ENCODE data around the gene RNF17. TPM values are rescaled to one million over a fixed set of nuclear protein-coding genes. Genes with fewer than 3 reads are reported as not detected.

The RNF17 gene
- total RNA-seq, 1 donor from 2014 or later, result not detected

GRCh38 chr13:24864579-24864978 is 100.6 kb downstream of the RNF17 start:
- H3K27ac Mint-ChIP-seq (ENCODE audit: unreplicated experiment), result no peak overlapping the region
- TF ChIP-seq, protein P1, sequence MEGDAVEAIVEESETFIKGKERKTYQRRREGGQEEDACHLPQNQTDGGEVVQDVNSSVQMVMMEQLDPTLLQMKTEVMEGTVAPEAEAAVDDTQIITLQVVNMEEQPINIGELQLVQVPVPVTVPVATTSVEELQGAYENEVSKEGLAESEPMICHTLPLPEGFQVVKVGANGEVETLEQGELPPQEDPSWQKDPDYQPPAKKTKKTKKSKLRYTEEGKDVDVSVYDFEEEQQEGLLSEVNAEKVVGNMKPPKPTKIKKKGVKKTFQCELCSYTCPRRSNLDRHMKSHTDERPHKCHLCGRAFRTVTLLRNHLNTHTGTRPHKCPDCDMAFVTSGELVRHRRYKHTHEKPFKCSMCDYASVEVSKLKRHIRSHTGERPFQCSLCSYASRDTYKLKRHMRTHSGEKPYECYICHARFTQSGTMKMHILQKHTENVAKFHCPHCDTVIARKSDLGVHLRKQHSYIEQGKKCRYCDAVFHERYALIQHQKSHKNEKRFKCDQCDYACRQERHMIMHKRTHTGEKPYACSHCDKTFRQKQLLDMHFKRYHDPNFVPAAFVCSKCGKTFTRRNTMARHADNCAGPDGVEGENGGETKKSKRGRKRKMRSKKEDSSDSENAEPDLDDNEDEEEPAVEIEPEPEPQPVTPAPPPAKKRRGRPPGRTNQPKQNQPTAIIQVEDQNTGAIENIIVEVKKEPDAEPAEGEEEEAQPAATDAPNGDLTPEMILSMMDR (IDR thresholded peaks at IDR 0.05; ENCODE audit: unreplicated experiment), result no peak
- H3K36me3 Mint-ChIP-seq (ENCODE audit: low read depth, unreplicated experiment), result no peaks in the 10 kb centered on the region
- no peaks in the 10 kb centered on the region for H3K27me3 Mint-ChIP-seq (ENCODE audit: unreplicated experiment)
- H3K4me1 Mint-ChIP-seq (ENCODE audit: unreplicated experiment), result peaks cover 9% of the 10 kb centered on the region
- no peak overlapping the region for H3K4me3 Mint-ChIP-seq (ENCODE audit: unreplicated experiment)
- no peaks in the 10 kb centered on the region for H3K9me3 Mint-ChIP-seq (ENCODE audit: unreplicated experiment)
- no peak for DNase-seq (ENCODE audit: low spot score)

- no peak for DNase-seq (ENCODE audit: low spot score)
- TF ChIP-seq, protein P1 (IDR thresholded peaks at IDR 0.05; ENCODE audit: unreplicated experiment), result no peak
- no peaks in the 10 kb centered on the region for H3K9me3 Mint-ChIP-seq (ENCODE audit: unreplicated experiment)
- H3K27me3 Mint-ChIP-seq (ENCODE audit: unreplicated experiment), result no peaks in the 10 kb centered on the region
- no peak overlapping the region for H3K27ac Mint-ChIP-seq (ENCODE audit: unreplicated experiment)
- no peaks in the 10 kb centered on the region for H3K36me3 Mint-ChIP-seq (ENCODE audit: low read depth, unreplicated experiment)
- H3K4me3 Mint-ChIP-seq (ENCODE audit: unreplicated experiment), result no peak overlapping the region
- H3K4me1 Mint-ChIP-seq (ENCODE audit: unreplicated experiment), result peaks cover 9% of the 10 kb centered on the region
These were observed 101.4 kb downstream of the RNF17 start for GRCh38 chr13:24865163-24865953.

GRCh38 chr13:24866488-24866887 is 102.5 kb downstream of the RNF17 start:
- Mint-ChIP-seq H3K36me3 (ENCODE audit: low read depth, unreplicated experiment) (no peaks in the 10 kb centered on the region), H3K27ac (ENCODE audit: unreplicated experiment) (no peak overlapping the region), H3K4me3 (ENCODE audit: unreplicated experiment) (no peak overlapping the region), H3K9me3 (ENCODE audit: unreplicated experiment) (no peaks in the 10 kb centered on the region), H3K27me3 (ENCODE audit: unreplicated experiment) (no peaks in the 10 kb centered on the region), H3K4me1 (ENCODE audit: unreplicated experiment) (peaks cover 9% of the 10 kb centered on the region)
- no peak for DNase-seq (ENCODE audit: low spot score)
- TF ChIP-seq, protein P1 (IDR thresholded peaks at IDR 0.05; ENCODE audit: unreplicated experiment), result peak; percentile 20

GRCh38 chr13:24868874-24869273 is 104.9 kb downstream of the RNF17 start:
- H3K27me3 Mint-ChIP-seq (ENCODE audit: unreplicated experiment), result no peaks in the 10 kb centered on the region
- TF ChIP-seq, protein P1 (IDR thresholded peaks at IDR 0.05; ENCODE audit: unreplicated experiment), result no peak
- no peak for DNase-seq (ENCODE audit: low spot score)
- no peaks in the 10 kb centered on the region for H3K36me3 Mint-ChIP-seq (ENCODE audit: low read depth, unreplicated experiment)
- H3K27ac Mint-ChIP-seq (ENCODE audit: unreplicated experiment), result no peak overlapping the region
- H3K4me3 Mint-ChIP-seq (ENCODE audit: unreplicated experiment), result no peak overlapping the region
- no peaks in the 10 kb centered on the region for H3K9me3 Mint-ChIP-seq (ENCODE audit: unreplicated experiment)
- peaks cover 9% of the 10 kb centered on the region for H3K4me1 Mint-ChIP-seq (ENCODE audit: unreplicated experiment)

GRCh38 chr13:24870380-24870760 is 106.4 kb downstream of the RNF17 start:
- TF ChIP-seq, protein P1 (IDR thresholded peaks at IDR 0.05; ENCODE audit: unreplicated experiment), result no peak
- H3K27ac Mint-ChIP-seq (ENCODE audit: unreplicated experiment), result no peak overlapping the region
- no peaks in the 10 kb centered on the region for H3K27me3 Mint-ChIP-seq (ENCODE audit: unreplicated experiment)
- H3K9me3 Mint-ChIP-seq (ENCODE audit: unreplicated experiment), result no peaks in the 10 kb centered on the region
- no peaks in the 10 kb centered on the region for H3K36me3 Mint-ChIP-seq (ENCODE audit: low read depth, unreplicated experiment)
- peaks cover 9% of the 10 kb centered on the region for H3K4me1 Mint-ChIP-seq (ENCODE audit: unreplicated experiment)
- no peak overlapping the region for H3K4me3 Mint-ChIP-seq (ENCODE audit: unreplicated experiment)
- no peak for DNase-seq (ENCODE audit: low spot score)

All from endothelial cell (in vitro differentiated cells).